Measurements from ENCODE around the gene GMDS.

GRCh38 chr6:1584146-1584545 is 661.3 kb downstream of the GMDS start:
- TF ChIP-seq EZH2 (IDR thresholded peaks at IDR 0.05; ENCODE audit: borderline replicate concordance, low read length) (no peak), CTCF (conservative IDR thresholded peaks at IDR 0.05 in 1 of 2, IDR thresholded peaks at IDR 0.05 in 1 of 2; ENCODE audit: extremely low read depth in 1 of 2, insufficient read depth in 1 of 2, low read depth in 1 of 2, low read length in 2 of 2) (no peak)
